HepG2 (cell line): ENCODE results near the gene ELP5. TPM values are rescaled to one million over a fixed set of nuclear protein-coding genes. Genes with fewer than 3 reads are reported as not detected.

Source experiments
- ADNP ChIP-seq: sonication (generic); formaldehyde crosslinking; IDR thresholded peaks from 2 replicates; pipeline ENCODE4 v1.4.0; 2020; ENCODE audit warnings: missing genetic modification reagents
- HIC2 ChIP-seq: sonication (generic); formaldehyde crosslinking; IDR thresholded peaks from 2 replicates; pipeline ENCODE4 v1.9.0; 2022; ENCODE audit warnings: low read depth, missing genetic modification reagents
- HOXA5 ChIP-seq: sonication (generic); formaldehyde crosslinking; IDR thresholded peaks from 2 replicates; pipeline ENCODE4 v1.4.0; 2020; ENCODE audit warnings: missing genetic modification reagents
- IRF9 ChIP-seq: sonication (generic); formaldehyde crosslinking; IDR thresholded peaks from 2 replicates; pipeline ENCODE4 v1.8.0; 2022; ENCODE audit warnings: missing genetic modification reagents, mild to moderate bottlenecking, borderline replicate concordance
- NCOA2 ChIP-seq: sonication (generic); formaldehyde crosslinking; IDR thresholded peaks from 2 replicates; pipeline ENCODE4 v1.8.0; 2022; ENCODE audit warnings: inconsistent platforms
- POLR2G ChIP-seq: fragments of 200-400 bp; formaldehyde crosslinking; IDR thresholded peaks from 2 replicates; pipeline ENCODE4 v1.6.1; 2018; ENCODE audit warnings: mild to moderate bottlenecking, low read depth, low read length, moderate library complexity
- RARA ChIP-seq: IDR thresholded peaks from 2 replicates; pipeline ENCODE4 v1.6.1; 2016; ENCODE audit warnings: missing genetic modification reagents, missing compliant biosample characterization
- SOX6 ChIP-seq, 2 experiments: fragments of 450-650 bp in 1 of 2; sonication (generic) in 1 of 2; formaldehyde crosslinking in 1 of 2; IDR thresholded peaks; 2 replicates each; pipeline versions ENCODE4 v1.4.0 to v1.6.1; 2017 to 2020; ENCODE audit warnings: antibody characterized with exemption in 1 of 2, mild to moderate bottlenecking in 1 of 2, missing genetic modification reagents in 1 of 2
- TRIM22 ChIP-seq: fragments of 450-650 bp; IDR thresholded peaks from 2 replicates; pipeline ENCODE4 v1.6.1; 2017
- YEATS2 ChIP-seq: sonication (generic); formaldehyde crosslinking; IDR thresholded peaks from 2 replicates; pipeline ENCODE4 v1.4.0; 2020; ENCODE audit warnings: missing genetic modification reagents, borderline replicate concordance
- ZBTB7A ChIP-seq: sonication (generic); formaldehyde crosslinking; IDR thresholded peaks from 2 replicates; pipeline ENCODE4 v1.8.0; 2022; ENCODE audit warnings: mild to moderate bottlenecking, missing genetic modification reagents
- ZFP36 ChIP-seq: fragments of 150-350 bp; IDR thresholded peaks from 2 replicates; pipeline ENCODE4 v1.6.1; 2018; ENCODE audit warnings: borderline replicate concordance, low read length, low read depth; ENCODE audit not compliant: partially characterized antibody
- ZFP36L1 ChIP-seq: sonication (generic); formaldehyde crosslinking; IDR thresholded peaks from 2 replicates; pipeline ENCODE4 v1.8.0; 2022; ENCODE audit warnings: mild to moderate bottlenecking, missing genetic modification reagents, moderate library complexity
- ZFP90 ChIP-seq: sonication (generic); formaldehyde crosslinking; IDR thresholded peaks from 2 replicates; pipeline ENCODE4 v1.8.0; 2022; ENCODE audit warnings: missing genetic modification reagents, mild to moderate bottlenecking, inconsistent platforms, borderline replicate concordance
- ZNF263 ChIP-seq: sonication (generic); formaldehyde crosslinking; IDR thresholded peaks from 2 replicates; pipeline ENCODE4 v1.4.0; 2020; ENCODE audit warnings: missing genetic modification reagents
- ZNF331 ChIP-seq: sonication (generic); formaldehyde crosslinking; IDR thresholded peaks from 2 replicates; pipeline ENCODE4 v1.4.0; 2020; ENCODE audit warnings: missing genetic modification reagents
- ZNF503 ChIP-seq: sonication (generic); formaldehyde crosslinking; IDR thresholded peaks from 2 replicates; pipeline ENCODE4 v1.4.0; 2020; ENCODE audit warnings: missing genetic modification reagents
- ZNF770 ChIP-seq: sonication (generic); formaldehyde crosslinking; IDR thresholded peaks from 2 replicates; pipeline ENCODE4 v1.5.0; 2020; ENCODE audit warnings: mild to moderate bottlenecking, missing genetic modification reagents
- ZSCAN12 ChIP-seq: sonication (generic); formaldehyde crosslinking; IDR thresholded peaks from 2 replicates; pipeline ENCODE4 v1.9.0; 2021; ENCODE audit warnings: mild to moderate bottlenecking, missing genetic modification reagents
- ZSCAN29 ChIP-seq: sonication (generic); formaldehyde crosslinking; conservative IDR thresholded peaks from 2 replicates; pipeline ENCODE4 v1.4.0; 2020; ENCODE audit warnings: mild to moderate bottlenecking, missing genetic modification reagents
- polyA plus RNA-seq, 8 experiments: library from polyadenylated mRNA; depleted of rRNA in 3 of 8; stranded (reverse) in 7 of 8; unstranded in 1 of 8; fragments of >200 nt; fragmentation: Illumina TruSeq in 4 of 8; extraction: Trizol in 4 of 8; gene quantifications; 2 replicates each; pipeline versions ENCODE4 v1.2.1 to v1.2.3, GENCODE V29; 2011 to 2016; ENCODE audit warnings: low read depth in 4 of 8, missing spikeins in 1 of 8, mixed read lengths in 1 of 8; ENCODE audit not compliant: insufficient read depth in 1 of 8
- total RNA-seq, 5 experiments: library from RNA; depleted of rRNA; stranded (reverse); fragments of >200 nt; fragmentation: Illumina TruSeq; extraction: Trizol; gene quantifications; 2 replicates each; pipeline ENCODE4 v1.2.3, GENCODE V29; 2016; ENCODE audit warnings: low read depth in 1 of 5

The ELP5 gene
- total and polyA plus RNA-seq, 2 of the 13 experiments (the other 11 are each of a cell fraction or from before 2014, with no cell fraction given), result 67.6 to 69.8 TPM

- TF ChIP-seq HOXA5, result no peak
- no peak for TF ChIP-seq POLR2G
- TF ChIP-seq TRIM22, result no peak
- TF ChIP-seq ZNF770 (CRISPR knock-in tag), result no peak
- 0 out of 2 replicates have a peak, but pooled peaks have one; percentile 56 for TF ChIP-seq ZFP90 (CRISPR knock-in tag)
- no peak for TF ChIP-seq ZNF503 (CRISPR knock-in tag)
- TF ChIP-seq NCOA2 (CRISPR knock-in tag), result 0 out of 2 replicates have a peak, but pooled peaks have one; percentile 13
- no peak; the same call in 1 of the 2 replicates for TF ChIP-seq HIC2
- TF ChIP-seq ZFP36, result no peak
- TF ChIP-seq ZNF331 (CRISPR knock-in tag), result no peak; the same call in 1 of the 2 replicates
- TF ChIP-seq ADNP (CRISPR knock-in tag), result no peak
- TF ChIP-seq IRF9, result no peak
- no peak for TF ChIP-seq ZSCAN12 (CRISPR knock-in tag)
- TF ChIP-seq ZFP36L1 (CRISPR knock-in tag), result no peak
- TF ChIP-seq ZNF263 (CRISPR knock-in tag), result no peak; the same call in 1 of the 2 replicates
- TF ChIP-seq YEATS2 (CRISPR knock-in tag), result 0 out of 2 replicates have a peak, but pooled peaks have one; percentile 3
- TF ChIP-seq RARA (CRISPR knock-in tag), result no peak; the same call in 1 of the 2 replicates
- TF ChIP-seq ZSCAN29 (CRISPR knock-in tag), result no peak
- 0 out of 2 replicates have a peak, but pooled peaks have one; percentile 57 for TF ChIP-seq ZBTB7A (CRISPR knock-in tag)
- no peak for TF ChIP-seq SOX6 (IDR thresholded peaks at IDR 0.05)
- TF ChIP-seq SOX6 (CRISPR knock-in tag; IDR thresholded peaks at IDR 0.05), result no peak; the same call in 1 of the 2 replicates
Measured at GRCh38 chr17:7281953-7282751, 30.1 kb downstream of the ELP5 start (continued).
